ENCODE results near the gene DPH2. TPM values are rescaled to one million over a fixed set of nuclear protein-coding genes. Genes with fewer than 3 reads are reported as not detected.

The DPH2 gene
- total and polyA plus RNA-seq, 4 experiments from 2014 or later: 25.5 to 33.1 (median 28.8) TPM

DNA sequence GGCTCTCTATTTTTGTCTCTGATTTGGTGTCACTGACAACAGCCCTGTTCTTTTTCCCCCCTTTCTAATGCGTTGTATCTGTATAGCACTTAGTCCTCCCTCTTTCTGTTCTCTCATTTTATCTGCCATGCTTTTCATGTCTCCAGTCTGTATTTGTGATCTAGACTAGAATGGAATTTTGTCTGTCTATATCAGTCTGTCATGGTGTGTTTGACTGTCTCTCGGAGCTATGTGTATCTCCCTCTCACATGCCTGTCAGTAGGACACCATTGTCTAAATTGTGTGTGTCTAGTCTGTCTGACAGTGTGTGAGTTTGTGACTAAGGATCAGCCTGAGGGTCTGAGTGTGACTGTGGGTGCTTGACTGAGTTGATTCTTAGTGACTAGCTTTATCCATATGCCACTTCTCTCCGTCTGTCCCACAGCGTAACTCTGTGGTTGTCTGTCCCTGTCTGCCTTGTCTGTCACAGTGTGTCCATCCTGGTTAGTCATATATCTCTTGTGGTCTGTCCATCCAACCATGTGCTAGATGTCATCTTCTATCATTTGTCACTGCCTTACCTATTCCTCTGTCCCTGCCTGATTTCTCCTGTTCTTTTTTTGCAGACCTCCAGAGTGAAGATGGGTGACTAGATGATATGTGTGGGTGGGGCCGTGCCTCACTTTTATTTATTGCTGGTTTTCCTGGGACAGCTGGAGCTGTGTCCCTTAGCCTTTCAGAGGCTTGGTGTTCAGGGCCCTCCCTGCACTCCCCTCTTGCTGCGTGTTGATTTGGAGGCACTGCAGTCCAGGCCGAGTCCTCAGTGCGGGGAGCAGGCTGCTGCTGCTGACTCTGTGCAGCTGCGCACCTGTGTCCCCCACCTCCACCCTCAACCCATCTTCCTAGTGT lies 7.8 kb downstream of the DPH2 start:
- Mint-ChIP-seq H3K9me3 (no peaks in the 10 kb centered on the region), H3K27me3 (no peaks in the 10 kb centered on the region), H3K36me3 (peaks cover 24 to 50% of the 10 kb centered on the region in 2 donors), H3K27ac (peak overlapping the region in 4 of 7 donors; percentile 0 to 96 (median 31)), H3K4me1 (peaks cover 39 to 68% (median 51%) of the 10 kb centered on the region in 4 donors), H3K4me3 (peak overlapping the region; percentile 5 to 98 (median 76))
- Histone ChIP-seq H3K4me3 (ENCODE audit: low read length in 2 of 2) (no peak overlapping the region), H3K27ac (ENCODE audit: low read depth, low read length) (no peak overlapping the region), H3K4me1 (ENCODE audit: insufficient read depth, low read length) (peaks cover 48% of the 10 kb centered on the region), H3K36me3 (ENCODE audit: insufficient read depth, low read length) (peaks cover 25% of the 10 kb centered on the region), H3K27me3 (ENCODE audit: insufficient read depth, low read length) (no peaks in the 10 kb centered on the region), H3K9me3 (ENCODE audit: control insufficient read depth in 1 of 2, low read length in 2 of 2) (no peaks in the 10 kb centered on the region)
- CTCF ChIA-PET (ENCODE audit: partially characterized antibody): no interaction called here
- intact Hi-C loops (cut with micrococcal nuclease): no loop called here
- POLR2A ChIA-PET (ENCODE audit: partially characterized antibody): interaction anchor here (1.0 to 3.0 kb wide), 3 partner anchors 10 to 15 kb away, joined by 3 to 11 read pairs (median 4); no protein-coding TSS in a partner anchor
- no peak for DNase-seq

DNA sequence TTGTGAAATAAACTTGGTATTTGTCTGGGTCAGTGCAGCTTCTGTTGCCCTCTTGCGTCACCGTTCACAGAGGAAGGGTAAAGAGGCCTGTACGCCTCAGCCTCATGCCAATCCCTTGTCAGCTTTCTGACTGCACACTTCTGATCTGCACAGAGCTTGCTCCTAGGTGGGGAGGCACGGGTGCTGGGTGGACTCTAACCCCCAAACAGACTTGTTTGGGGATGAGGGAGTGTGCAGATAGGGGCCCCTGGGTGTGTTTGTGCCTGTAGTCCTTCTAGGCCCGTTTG lies 8.4 kb downstream of the DPH2 start:
- H3K27me3 Mint-ChIP-seq: no peaks in the 10 kb centered on the region
- peaks cover 40 to 66% (median 51%) of the 10 kb centered on the region in 4 donors for H3K4me1 Mint-ChIP-seq
- H3K36me3 Mint-ChIP-seq: peaks cover 21 to 47% of the 10 kb centered on the region in 2 donors
- Histone ChIP-seq H3K27ac (ENCODE audit: low read depth, low read length) (no peak overlapping the region), H3K36me3 (ENCODE audit: insufficient read depth, low read length) (peaks cover 23% of the 10 kb centered on the region), H3K4me3 (ENCODE audit: low read length in 2 of 2) (no peak overlapping the region), H3K27me3 (ENCODE audit: insufficient read depth, low read length) (no peaks in the 10 kb centered on the region), H3K9me3 (ENCODE audit: control insufficient read depth in 1 of 2, low read length in 2 of 2) (no peaks in the 10 kb centered on the region), H3K4me1 (ENCODE audit: insufficient read depth, low read length) (peaks cover 48% of the 10 kb centered on the region)
- ChIA-PET POLR2A (ENCODE audit: partially characterized antibody) (interaction anchor here (1.0 kb wide), 1 partner anchor 9 kb away, joined by 3 read pairs; no protein-coding TSS in a partner anchor), CTCF (ENCODE audit: partially characterized antibody) (no interaction called here)
- H3K4me3 Mint-ChIP-seq: peak overlapping the region; percentile 58 to 98 (median 82)
- DNase-seq: no peak
- H3K9me3 Mint-ChIP-seq: no peaks in the 10 kb centered on the region
- H3K27ac Mint-ChIP-seq: peak overlapping the region in 6 of 7 donors; percentile 62 to 96 (median 71)
- intact Hi-C loops (cut with micrococcal nuclease): no loop called here

DNA sequence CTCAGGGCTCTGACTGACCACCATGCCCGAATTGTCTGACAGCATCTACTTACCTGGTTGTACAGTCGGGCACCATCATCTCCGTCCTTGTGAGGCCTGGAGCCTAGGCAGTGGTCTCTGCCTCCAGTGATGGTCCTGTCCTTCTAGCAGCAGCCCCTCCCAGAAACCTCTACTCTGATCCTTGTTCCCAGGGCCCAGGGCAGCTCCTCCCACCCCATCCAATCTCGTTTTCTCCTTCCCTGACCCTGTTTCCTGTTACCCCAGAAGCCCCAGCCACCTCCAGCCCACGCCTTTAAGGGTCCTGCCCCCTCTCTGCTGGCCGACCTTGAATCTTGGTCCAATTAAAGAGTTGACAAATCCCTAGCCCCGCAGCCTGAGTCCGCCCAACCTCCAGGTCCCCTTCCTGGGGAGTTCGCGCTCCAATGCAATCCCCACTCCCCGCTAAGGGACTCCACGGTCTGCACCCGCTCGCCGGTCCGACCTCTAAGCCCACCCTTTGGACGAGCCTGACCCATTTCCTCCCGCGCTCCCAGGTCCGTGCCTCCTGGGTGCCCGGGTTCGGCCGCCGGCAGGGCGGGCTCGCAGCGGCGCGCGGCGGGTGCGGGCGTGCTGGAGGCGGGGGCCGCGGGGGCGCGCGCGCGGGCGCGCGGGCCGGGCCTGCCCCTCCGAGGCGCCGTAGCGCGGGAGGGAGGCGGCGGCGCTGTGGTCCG lies 8.9 kb downstream of the DPH2 start, which contains the start of gene B4GALT2:
Gene B4GALT2 (plus strand): TSS at position 660 of the 710 bp plus-strand sequence. CDS start 1,951 bp downstream, outside the sequence.
- H3K27me3 Mint-ChIP-seq: no peaks in the 10 kb centered on the region
- Histone ChIP-seq H3K27me3 (ENCODE audit: insufficient read depth, low read length) (no peaks in the 10 kb centered on the region), H3K9me3 (ENCODE audit: control insufficient read depth in 1 of 2, low read length in 2 of 2) (no peaks in the 10 kb centered on the region), H3K27ac (ENCODE audit: low read depth, low read length) (no peak within 1 kb of the TSS), H3K4me1 (ENCODE audit: insufficient read depth, low read length) (peaks cover 47% of the 10 kb centered on the region), H3K4me3 (ENCODE audit: low read length in 2 of 2) (peak within 1 kb of the TSS in 1 of 2 donors; percentile 45), H3K36me3 (ENCODE audit: insufficient read depth, low read length) (peaks cover 23% of the 10 kb centered on the region)
- peak within 1 kb of the TSS; percentile 85 to 98 (median 88) for H3K4me3 Mint-ChIP-seq
- intact Hi-C loops (cut with micrococcal nuclease): no loop called here
- no peaks in the 10 kb centered on the region for H3K9me3 Mint-ChIP-seq
- peaks cover 21 to 45% of the 10 kb centered on the region in 2 donors for H3K36me3 Mint-ChIP-seq
- peak within 1 kb of the TSS; percentile 68 to 96 (median 88) for H3K27ac Mint-ChIP-seq
- ChIA-PET POLR2A (ENCODE audit: partially characterized antibody) (interaction anchor here (1.0 kb wide), 1 partner anchor 9 kb away, joined by 3 read pairs; no protein-coding TSS in a partner anchor), CTCF (ENCODE audit: partially characterized antibody) (no interaction called here)
- peak in 2 of 5 donors; percentile 22 to 38 for DNase-seq
- H3K4me1 Mint-ChIP-seq: peaks cover 38 to 61% (median 47%) of the 10 kb centered on the region in 4 donors

DNA sequence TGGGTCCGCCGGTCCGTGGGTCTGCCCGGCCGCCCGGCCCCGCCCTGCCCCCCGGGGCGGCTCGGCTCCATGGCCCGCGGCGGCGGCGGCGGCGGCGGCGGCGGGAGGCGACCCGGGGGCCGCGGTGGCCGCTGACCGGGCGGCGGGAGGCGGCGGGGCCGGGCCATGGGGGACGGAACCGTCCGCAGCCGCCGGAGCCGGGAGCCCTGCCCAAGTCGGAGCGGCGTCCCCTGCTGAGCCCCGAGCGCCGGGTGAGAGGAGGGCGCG lies 9.4 kb downstream of the DPH2 start:
- intact Hi-C loops (cut with micrococcal nuclease): no loop called here
- peaks cover 34 to 56% (median 44%) of the 10 kb centered on the region in 4 donors for H3K4me1 Mint-ChIP-seq
- no peak overlapping the region for H3K27ac ChIP-seq (ENCODE audit: low read depth, low read length)
- no peak for DNase-seq
- H3K27me3 Mint-ChIP-seq: no peaks in the 10 kb centered on the region
- ChIA-PET CTCF (ENCODE audit: partially characterized antibody) (no interaction called here), POLR2A (ENCODE audit: partially characterized antibody) (no interaction called here)
- H3K36me3 Mint-ChIP-seq: peaks cover 21 to 41% of the 10 kb centered on the region in 2 donors
- no peaks in the 10 kb centered on the region for H3K27me3 ChIP-seq (ENCODE audit: insufficient read depth, low read length)
- H3K4me1 ChIP-seq (ENCODE audit: insufficient read depth, low read length): peaks cover 42% of the 10 kb centered on the region
- no peaks in the 10 kb centered on the region for H3K9me3 ChIP-seq (ENCODE audit: control insufficient read depth in 1 of 2, low read length in 2 of 2)
- H3K4me3 ChIP-seq (ENCODE audit: low read length in 2 of 2): no peak overlapping the region
- peaks cover 23% of the 10 kb centered on the region for H3K36me3 ChIP-seq (ENCODE audit: insufficient read depth, low read length)
- H3K4me3 Mint-ChIP-seq: no peak overlapping the region
- H3K27ac Mint-ChIP-seq: no peak overlapping the region
- H3K9me3 Mint-ChIP-seq: no peaks in the 10 kb centered on the region

DNA sequence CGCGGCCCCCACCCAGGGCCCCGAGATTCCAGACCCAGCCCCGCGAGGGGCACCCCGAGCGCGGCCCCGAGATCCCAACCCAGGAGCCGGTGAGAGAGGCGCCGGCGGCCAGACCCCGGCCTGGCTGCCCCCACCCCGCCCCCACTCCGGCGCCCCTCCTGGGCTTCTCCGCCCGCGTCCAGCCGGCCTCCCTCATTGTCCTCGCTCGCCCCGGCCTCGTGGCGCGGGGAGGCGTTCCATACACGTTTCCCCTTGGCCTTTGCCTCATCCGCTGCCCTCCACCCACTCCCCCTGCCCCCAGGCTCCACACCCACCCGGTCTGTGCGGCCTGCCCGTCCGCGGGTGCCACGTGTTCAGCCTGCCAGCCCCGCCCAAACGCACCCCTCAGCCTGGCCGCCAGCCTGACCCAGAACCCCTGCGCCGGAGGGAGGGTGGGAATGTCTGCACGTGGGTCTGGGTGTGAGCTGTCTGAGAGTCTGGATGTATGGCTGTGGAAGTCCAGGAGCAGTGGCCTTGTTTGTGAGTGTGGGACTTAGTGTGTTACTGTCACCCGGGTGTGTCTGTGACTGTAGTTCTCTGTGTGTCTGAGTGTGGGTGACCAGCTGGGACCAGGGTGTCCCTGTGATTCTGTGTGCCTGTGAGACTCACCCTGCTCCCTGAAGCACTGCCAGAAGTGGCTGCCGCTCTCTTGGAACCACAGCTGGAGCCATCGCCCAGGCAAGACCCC lies 9.9 kb downstream of the DPH2 start:
- DNase-seq: no peak
- intact Hi-C loops (cut with micrococcal nuclease): no loop called here
- ChIA-PET CTCF (ENCODE audit: partially characterized antibody) (no interaction called here), POLR2A (ENCODE audit: partially characterized antibody) (no interaction called here)
- H3K27me3 ChIP-seq (ENCODE audit: insufficient read depth, low read length): no peaks in the 10 kb centered on the region
- Mint-ChIP-seq H3K27ac (peak overlapping the region; percentile 7 to 93 (median 86)), H3K4me1 (peaks cover 32 to 51% (median 42%) of the 10 kb centered on the region in 4 donors), H3K36me3 (peaks cover 21 to 36% of the 10 kb centered on the region in 2 donors), H3K9me3 (no peaks in the 10 kb centered on the region), H3K4me3 (peak overlapping the region; percentile 80 to 91 (median 88)), H3K27me3 (no peaks in the 10 kb centered on the region)
- H3K27ac ChIP-seq (ENCODE audit: low read depth, low read length): no peak overlapping the region
- peaks cover 40% of the 10 kb centered on the region for H3K4me1 ChIP-seq (ENCODE audit: insufficient read depth, low read length)
- peaks cover 23% of the 10 kb centered on the region for H3K36me3 ChIP-seq (ENCODE audit: insufficient read depth, low read length)
- H3K4me3 ChIP-seq (ENCODE audit: low read length in 2 of 2): peak overlapping the region in 1 of 2 donors; percentile 43
- H3K9me3 ChIP-seq (ENCODE audit: control insufficient read depth in 1 of 2, low read length in 2 of 2): no peaks in the 10 kb centered on the region

DNA sequence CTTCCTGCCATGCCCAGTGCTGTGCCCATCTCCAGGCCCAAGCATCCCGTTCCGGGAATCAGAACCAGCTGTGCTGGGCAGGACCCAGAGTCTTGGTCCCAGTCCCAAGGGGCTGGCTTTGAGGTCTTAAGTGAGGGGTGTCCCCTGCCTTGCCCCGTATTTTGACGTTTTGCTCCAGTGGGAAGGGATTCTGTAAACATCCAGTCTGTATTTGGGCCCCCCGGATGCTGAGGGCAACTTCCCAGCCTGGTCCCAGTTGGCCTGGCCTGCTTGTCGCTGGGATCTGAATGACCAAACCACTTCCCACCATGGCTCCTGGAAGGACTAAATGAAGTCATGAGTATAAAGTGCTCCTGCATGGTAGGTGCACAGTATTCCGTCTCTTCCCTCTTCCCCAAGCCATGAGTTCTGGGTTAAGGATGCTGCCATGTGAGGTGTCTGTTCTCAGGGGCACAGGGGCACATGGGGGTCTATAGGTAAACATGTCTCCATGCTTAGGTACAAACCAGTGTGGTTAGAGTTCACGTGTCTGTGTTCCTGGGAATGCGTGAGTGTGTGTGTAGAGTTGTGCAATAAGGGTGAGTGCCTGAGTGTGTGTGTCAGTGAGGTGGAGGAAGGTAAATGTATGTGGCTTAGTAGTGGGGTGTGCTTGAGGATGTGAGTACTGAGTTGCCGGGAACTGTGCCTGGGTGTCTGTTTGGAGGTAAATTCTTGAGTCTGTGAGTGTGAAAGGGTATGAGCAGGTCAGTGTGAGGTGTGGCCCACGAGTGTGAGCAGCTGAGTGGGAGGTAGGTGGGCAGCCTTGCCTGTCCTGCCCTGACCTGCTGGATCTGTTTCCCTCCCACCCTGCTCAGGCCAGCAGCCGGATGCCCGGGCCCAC lies 10.7 kb downstream of the DPH2 start:
- intact Hi-C loops (cut with micrococcal nuclease): no loop called here
- peak overlapping the region; percentile 75 to 91 (median 88) for H3K4me3 Mint-ChIP-seq
- Histone ChIP-seq H3K27me3 (ENCODE audit: insufficient read depth, low read length) (no peaks in the 10 kb centered on the region), H3K4me3 (ENCODE audit: low read length in 2 of 2) (peak overlapping the region in 1 of 2 donors; percentile 43), H3K36me3 (ENCODE audit: insufficient read depth, low read length) (peaks cover 23% of the 10 kb centered on the region), H3K27ac (ENCODE audit: low read depth, low read length) (no peak overlapping the region), H3K9me3 (ENCODE audit: control insufficient read depth in 1 of 2, low read length in 2 of 2) (no peaks in the 10 kb centered on the region), H3K4me1 (ENCODE audit: insufficient read depth, low read length) (peaks cover 39% of the 10 kb centered on the region)
- H3K9me3 Mint-ChIP-seq: no peaks in the 10 kb centered on the region
- peak overlapping the region in 3 of 7 donors; percentile 80 to 92 (median 86) for H3K27ac Mint-ChIP-seq
- no peaks in the 10 kb centered on the region for H3K27me3 Mint-ChIP-seq
- DNase-seq: no peak
- H3K4me1 Mint-ChIP-seq: peaks cover 32 to 49% (median 41%) of the 10 kb centered on the region in 4 donors
- peaks cover 21 to 33% of the 10 kb centered on the region in 2 donors for H3K36me3 Mint-ChIP-seq
- ChIA-PET CTCF (ENCODE audit: partially characterized antibody) (no interaction called here), POLR2A (ENCODE audit: partially characterized antibody) (no interaction called here)

All from CD4-positive, alpha-beta memory T cell (primary cell).